Activated naive CD4-positive, alpha-beta T cell treated with anti-CD3 and anti-CD28 coated beads for 36 hours (primary cell): ENCODE data around the gene DUSP5. TPM values are rescaled to one million over a fixed set of nuclear protein-coding genes. Genes with fewer than 3 reads are reported as not detected.

Experiments
- total RNA-seq, 2 experiments: library from RNA; stranded (reverse); gene quantifications; one replicate each; pipeline ENCODE4 v1.2.3, GENCODE V29; 2021

The DUSP5 gene
- total RNA-seq, 2 experiments from 2014 or later = 51.0 to 53.5 TPM

Other genes with a start within 250 kb of the DUSP5 start
- gene SMNDC1, start 193.0 kb upstream of the DUSP5 start, total RNA-seq = 10 to 100 TPM; 42.4 to 46.2 TPM
- gene SMC3, start 69.8 kb downstream of the DUSP5 start, total RNA-seq = 10 to 100 TPM; 81.3 to 85.0 TPM
- gene RBM20, start 146.4 kb downstream of the DUSP5 start, total RNA-seq = under 1 TPM; 0.40 to 0.50 TPM